GM23338 (cell line): ENCODE results near the gene KRTAP13-1. TPM values are rescaled to one million over a fixed set of nuclear protein-coding genes. Genes with fewer than 3 reads are reported as not detected.

Source experiments
- ATAC-seq: fragments of 200-7000 bp; cut with Tn5 transposase; 3 replicates; pipeline ENCODE4 v1.9.1; 2020
- DNase-seq: peaks from one replicate; pipeline ENCODE4 v3.0.0-alpha.2; 2015; ENCODE audit warnings: low spot score
- H2AFZ ChIP-seq: fragments of 200-600 bp; sonication (generic); 2 replicates; pipeline ENCODE4 v1.8.0; 2016; ENCODE audit warnings: antibody characterized with exemption, mild to moderate bottlenecking, moderate library complexity
- H3F3A ChIP-seq: fragments of 200-600 bp; sonication (generic); replicated peaks from 2 replicates; pipeline ENCODE4 v1.8.0; 2017; ENCODE audit warnings: antibody characterized with exemption, mixed run types, low read depth
- H3K27ac ChIP-seq: fragments of 200-600 bp; sonication (generic); 2 replicates; pipeline ENCODE4 v1.6.1; 2016; ENCODE audit warnings: low read depth
- H3K27me3 ChIP-seq: fragments of 200-600 bp; sonication (generic); 2 replicates; pipeline ENCODE4 v1.8.0; 2016; ENCODE audit warnings: mild to moderate bottlenecking, mixed run types, moderate library complexity; ENCODE audit not compliant: insufficient read depth
- H3K36me3 ChIP-seq: fragments of 200-600 bp; sonication (generic); 2 replicates; pipeline ENCODE4 v1.8.0; 2016; ENCODE audit warnings: mild to moderate bottlenecking; ENCODE audit not compliant: insufficient read depth
- H3K4me1 ChIP-seq: fragments of 200-600 bp; sonication (generic); 2 replicates; pipeline ENCODE4 v1.8.0; 2016; ENCODE audit warnings: mild to moderate bottlenecking, moderate library complexity; ENCODE audit not compliant: insufficient read depth
- H3K4me2 ChIP-seq: fragments of 200-600 bp; sonication (generic); 2 replicates; pipeline ENCODE4 v1.7.1; 2017; ENCODE audit warnings: mixed run types
- H3K4me3 ChIP-seq: fragments of 200-600 bp; sonication (generic); 2 replicates; pipeline ENCODE4 v1.6.1; 2016; ENCODE audit warnings: mixed run types
- H3K79me2 ChIP-seq: fragments of 200-600 bp; sonication (generic); replicated peaks from 2 replicates; pipeline ENCODE4 v1.8.0; 2017; ENCODE audit warnings: mild to moderate bottlenecking; ENCODE audit not compliant: insufficient read depth
- H3K9me2 ChIP-seq: fragments of 200-600 bp; sonication (generic); 2 replicates; pipeline ENCODE4 v1.8.0; 2017; ENCODE audit not compliant: insufficient read depth
- H4K20me1 ChIP-seq: fragments of 200-600 bp; sonication (generic); replicated peaks from 2 replicates; pipeline ENCODE4 v1.8.0; 2017; ENCODE audit warnings: mild to moderate bottlenecking; ENCODE audit not compliant: insufficient read depth
- H3K27ac Mint-ChIP-seq: 2 replicates; pipeline ENCODE4 v1.8.0; 2020; ENCODE audit warnings: inconsistent platforms, mild to moderate bottlenecking, moderate library complexity, mixed read lengths
- H3K27me3 Mint-ChIP-seq: 3 replicates; pipeline ENCODE4 v1.8.0; 2022; ENCODE audit warnings: low read depth, mild to moderate bottlenecking, moderate library complexity, mixed read lengths, inconsistent platforms; ENCODE audit not compliant: insufficient read depth, poor library complexity
- H3K36me3 Mint-ChIP-seq: 3 replicates; pipeline ENCODE4 v1.8.0; 2021; ENCODE audit warnings: low read depth, mild to moderate bottlenecking, inconsistent platforms, moderate library complexity, mixed read lengths
- H3K4me1 Mint-ChIP-seq: 3 replicates; pipeline ENCODE4 v1.8.0; 2020; ENCODE audit warnings: mild to moderate bottlenecking, inconsistent platforms, mixed read lengths
- H3K4me3 Mint-ChIP-seq: 3 replicates; pipeline ENCODE4 v1.8.0; 2021; ENCODE audit warnings: moderate library complexity, mild to moderate bottlenecking, inconsistent platforms, mixed read lengths
- H3K9me3 Mint-ChIP-seq: 3 replicates; pipeline ENCODE4 v1.8.0; 2020; ENCODE audit warnings: moderate library complexity, mild to moderate bottlenecking, inconsistent platforms, mixed read lengths
- ZNF114 ChIP-seq: fragments of 250-450 bp; sonication (Bioruptor Pico); IDR thresholded peaks from 2 replicates; pipeline ENCODE4 v1.5.0; 2020; ENCODE audit warnings: mild to moderate bottlenecking, moderate library complexity
- polyA plus RNA-seq: library from polyadenylated mRNA; unstranded; fragments of >200 nt; fragmentation: Nextera tagmentation; extraction: Ambion mirVana; gene quantifications from 2 replicates; pipeline ENCODE4 v1.2.1, GENCODE V29; 2016
- total RNA-seq: library from RNA; depleted of rRNA; stranded (reverse); fragments of >200 nt; shearing (Covaris generic); gene quantifications from 2 replicates; pipeline ENCODE4 v1.2.3, GENCODE V29; 2014
- TF ChIP-seq, protein P1 (sequence below): fragments of 250-450 bp; sonication (Bioruptor Pico); IDR thresholded peaks from 2 replicates; pipeline ENCODE4 v1.5.0; 2020; ENCODE audit warnings: mild to moderate bottlenecking, moderate library complexity
- TF ChIP-seq, protein P2 (sequence below): IDR thresholded peaks from one replicate; pipeline ENCODE4 v1.6.1; 2018; ENCODE audit warnings: antibody characterized with exemption; ENCODE audit not compliant: unreplicated experiment

The KRTAP13-1 gene
- total and polyA plus RNA-seq, 2 experiments from 2014 or later = not detected

DNA sequence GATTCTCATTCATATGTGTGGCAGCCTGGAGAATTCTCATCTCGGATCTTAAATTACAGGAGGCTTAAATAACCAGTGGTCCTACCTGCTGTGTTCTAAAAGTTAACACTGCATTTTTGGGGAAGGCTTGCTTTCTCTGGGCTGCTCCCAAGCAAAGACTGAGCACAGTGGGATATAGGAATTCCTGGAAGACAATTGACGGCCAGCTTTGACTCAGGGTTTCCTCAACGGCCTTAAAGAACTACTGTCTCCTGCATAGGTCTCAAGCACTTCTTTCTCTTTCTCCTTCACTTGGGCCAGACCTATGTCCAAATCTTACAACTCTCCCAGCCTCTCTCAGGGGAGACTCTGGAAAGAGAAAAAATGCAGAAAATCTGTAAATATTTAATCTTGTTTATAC lies 30.9 kb downstream of the KRTAP13-1 start:
- TF ChIP-seq, protein P1, sequence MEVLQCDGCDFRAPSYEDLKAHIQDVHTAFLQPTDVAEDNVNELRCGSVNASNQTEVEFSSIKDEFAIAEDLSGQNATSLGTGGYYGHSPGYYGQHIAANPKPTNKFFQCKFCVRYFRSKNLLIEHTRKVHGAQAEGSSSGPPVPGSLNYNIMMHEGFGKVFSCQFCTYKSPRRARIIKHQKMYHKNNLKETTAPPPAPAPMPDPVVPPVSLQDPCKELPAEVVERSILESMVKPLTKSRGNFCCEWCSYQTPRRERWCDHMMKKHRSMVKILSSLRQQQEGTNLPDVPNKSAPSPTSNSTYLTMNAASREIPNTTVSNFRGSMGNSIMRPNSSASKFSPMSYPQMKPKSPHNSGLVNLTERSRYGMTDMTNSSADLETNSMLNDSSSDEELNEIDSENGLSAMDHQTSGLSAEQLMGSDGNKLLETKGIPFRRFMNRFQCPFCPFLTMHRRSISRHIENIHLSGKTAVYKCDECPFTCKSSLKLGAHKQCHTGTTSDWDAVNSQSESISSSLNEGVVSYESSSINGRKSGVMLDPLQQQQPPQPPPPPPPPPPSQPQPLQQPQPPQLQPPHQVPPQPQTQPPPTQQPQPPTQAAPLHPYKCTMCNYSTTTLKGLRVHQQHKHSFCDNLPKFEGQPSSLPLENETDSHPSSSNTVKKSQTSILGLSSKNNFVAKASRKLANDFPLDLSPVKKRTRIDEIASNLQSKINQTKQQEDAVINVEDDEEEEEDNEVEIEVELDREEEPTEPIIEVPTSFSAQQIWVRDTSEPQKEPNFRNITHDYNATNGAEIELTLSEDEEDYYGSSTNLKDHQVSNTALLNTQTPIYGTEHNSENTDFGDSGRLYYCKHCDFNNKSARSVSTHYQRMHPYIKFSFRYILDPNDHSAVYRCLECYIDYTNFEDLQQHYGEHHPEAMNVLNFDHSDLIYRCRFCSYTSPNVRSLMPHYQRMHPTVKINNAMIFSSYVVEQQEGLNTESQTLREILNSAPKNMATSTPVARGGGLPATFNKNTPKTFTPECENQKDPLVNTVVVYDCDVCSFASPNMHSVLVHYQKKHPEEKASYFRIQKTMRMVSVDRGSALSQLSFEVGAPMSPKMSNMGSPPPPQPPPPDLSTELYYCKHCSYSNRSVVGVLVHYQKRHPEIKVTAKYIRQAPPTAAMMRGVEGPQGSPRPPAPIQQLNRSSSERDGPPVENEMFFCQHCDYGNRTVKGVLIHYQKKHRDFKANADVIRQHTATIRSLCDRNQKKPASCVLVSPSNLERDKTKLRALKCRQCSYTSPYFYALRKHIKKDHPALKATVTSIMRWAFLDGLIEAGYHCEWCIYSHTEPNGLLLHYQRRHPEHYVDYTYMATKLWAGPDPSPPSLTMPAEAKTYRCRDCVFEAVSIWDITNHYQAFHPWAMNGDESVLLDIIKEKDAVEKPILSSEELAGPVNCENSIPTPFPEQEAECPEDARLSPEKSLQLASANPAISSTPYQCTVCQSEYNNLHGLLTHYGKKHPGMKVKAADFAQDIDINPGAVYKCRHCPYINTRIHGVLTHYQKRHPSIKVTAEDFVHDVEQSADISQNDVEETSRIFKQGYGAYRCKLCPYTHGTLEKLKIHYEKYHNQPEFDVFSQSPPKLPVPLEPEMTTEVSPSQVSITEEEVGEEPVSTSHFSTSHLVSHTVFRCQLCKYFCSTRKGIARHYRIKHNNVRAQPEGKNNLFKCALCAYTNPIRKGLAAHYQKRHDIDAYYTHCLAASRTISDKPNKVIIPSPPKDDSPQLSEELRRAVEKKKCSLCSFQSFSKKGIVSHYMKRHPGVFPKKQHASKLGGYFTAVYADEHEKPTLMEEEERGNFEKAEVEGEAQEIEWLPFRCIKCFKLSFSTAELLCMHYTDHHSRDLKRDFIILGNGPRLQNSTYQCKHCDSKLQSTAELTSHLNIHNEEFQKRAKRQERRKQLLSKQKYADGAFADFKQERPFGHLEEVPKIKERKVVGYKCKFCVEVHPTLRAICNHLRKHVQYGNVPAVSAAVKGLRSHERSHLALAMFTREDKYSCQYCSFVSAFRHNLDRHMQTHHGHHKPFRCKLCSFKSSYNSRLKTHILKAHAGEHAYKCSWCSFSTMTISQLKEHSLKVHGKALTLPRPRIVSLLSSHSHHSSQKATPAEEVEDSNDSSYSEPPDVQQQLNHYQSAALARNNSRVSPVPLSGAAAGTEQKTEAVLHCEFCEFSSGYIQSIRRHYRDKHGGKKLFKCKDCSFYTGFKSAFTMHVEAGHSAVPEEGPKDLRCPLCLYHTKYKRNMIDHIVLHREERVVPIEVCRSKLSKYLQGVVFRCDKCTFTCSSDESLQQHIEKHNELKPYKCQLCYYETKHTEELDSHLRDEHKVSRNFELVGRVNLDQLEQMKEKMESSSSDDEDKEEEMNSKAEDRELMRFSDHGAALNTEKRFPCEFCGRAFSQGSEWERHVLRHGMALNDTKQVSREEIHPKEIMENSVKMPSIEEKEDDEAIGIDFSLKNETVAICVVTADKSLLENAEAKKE = peak; percentile 99
- TF ChIP-seq, protein P2, sequence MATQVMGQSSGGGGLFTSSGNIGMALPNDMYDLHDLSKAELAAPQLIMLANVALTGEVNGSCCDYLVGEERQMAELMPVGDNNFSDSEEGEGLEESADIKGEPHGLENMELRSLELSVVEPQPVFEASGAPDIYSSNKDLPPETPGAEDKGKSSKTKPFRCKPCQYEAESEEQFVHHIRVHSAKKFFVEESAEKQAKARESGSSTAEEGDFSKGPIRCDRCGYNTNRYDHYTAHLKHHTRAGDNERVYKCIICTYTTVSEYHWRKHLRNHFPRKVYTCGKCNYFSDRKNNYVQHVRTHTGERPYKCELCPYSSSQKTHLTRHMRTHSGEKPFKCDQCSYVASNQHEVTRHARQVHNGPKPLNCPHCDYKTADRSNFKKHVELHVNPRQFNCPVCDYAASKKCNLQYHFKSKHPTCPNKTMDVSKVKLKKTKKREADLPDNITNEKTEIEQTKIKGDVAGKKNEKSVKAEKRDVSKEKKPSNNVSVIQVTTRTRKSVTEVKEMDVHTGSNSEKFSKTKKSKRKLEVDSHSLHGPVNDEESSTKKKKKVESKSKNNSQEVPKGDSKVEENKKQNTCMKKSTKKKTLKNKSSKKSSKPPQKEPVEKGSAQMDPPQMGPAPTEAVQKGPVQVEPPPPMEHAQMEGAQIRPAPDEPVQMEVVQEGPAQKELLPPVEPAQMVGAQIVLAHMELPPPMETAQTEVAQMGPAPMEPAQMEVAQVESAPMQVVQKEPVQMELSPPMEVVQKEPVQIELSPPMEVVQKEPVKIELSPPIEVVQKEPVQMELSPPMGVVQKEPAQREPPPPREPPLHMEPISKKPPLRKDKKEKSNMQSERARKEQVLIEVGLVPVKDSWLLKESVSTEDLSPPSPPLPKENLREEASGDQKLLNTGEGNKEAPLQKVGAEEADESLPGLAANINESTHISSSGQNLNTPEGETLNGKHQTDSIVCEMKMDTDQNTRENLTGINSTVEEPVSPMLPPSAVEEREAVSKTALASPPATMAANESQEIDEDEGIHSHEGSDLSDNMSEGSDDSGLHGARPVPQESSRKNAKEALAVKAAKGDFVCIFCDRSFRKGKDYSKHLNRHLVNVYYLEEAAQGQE = no peak
- peak; percentile 86 for TF ChIP-seq ZNF114 (CRISPR knock-in tag)
- DNase-seq (peak; percentile 86), ATAC-seq (peak; percentile 99)
- Mint-ChIP-seq H3K36me3 (peaks cover 8% of the 10 kb centered on the region), H3K4me1 (peaks cover 40% of the 10 kb centered on the region), H3K9me3 (peaks cover 11% of the 10 kb centered on the region), H3K27me3 (peaks cover 4% of the 10 kb centered on the region), H3K4me3 (no peak overlapping the region), H3K27ac (peak overlapping the region; percentile 86; the same call in 1 of the 2 replicates)
- H3K27me3 ChIP-seq = no peaks in the 10 kb centered on the region
- no peaks in the 10 kb centered on the region for H3F3A ChIP-seq
- 0 out of 2 replicates have a peak, but pooled peaks cover 4% of the 10 kb centered on the region for H3K9me2 ChIP-seq
- no peaks in the 10 kb centered on the region for H3K79me2 ChIP-seq
- no peaks in the 10 kb centered on the region for H4K20me1 ChIP-seq
- H3K4me1 ChIP-seq = peaks cover 4% of the 10 kb centered on the region; the same call in 1 of the 2 replicates
- no peak overlapping the region for H3K4me3 ChIP-seq
- H3K27ac ChIP-seq = peak overlapping the region; percentile 35
- H3K4me2 ChIP-seq = peak overlapping the region; percentile 19; the same call in 1 of the 2 replicates
- H3K36me3 ChIP-seq = no peaks in the 10 kb centered on the region
- H2AFZ ChIP-seq = no peak overlapping the region
